Activated CD8-positive, alpha-beta memory T cell treated with anti-CD3 and anti-CD28 coated beads for 48 hours (primary cell): ENCODE results near the gene NEUROD1.
"Not testable (repeated sequence)": the region's sequence is repeated elsewhere in the genome, so short reads cannot be mapped to it uniquely, and the experiment has no call there.

Source experiments
- DNase-seq, 3 experiments: peaks; one replicate each; pipeline ENCODE4 v3.0.0-alpha.2; 2020; ENCODE audit warnings: low read depth in 2 of 3, low spot score in 2 of 3

NEUROD1 gene

GRCh38 chr2:181680055-181680936 is at the start of gene NEUROD1:
TSS of gene NEUROD1 (minus strand) at chr2:181680517. CDS start at chr2:181678860, 1,657 bp downstream.
- DNase-seq: no peak

- DNase-seq: no peak
These were observed 45.2 kb upstream of the NEUROD1 start for GRCh38 chr2:181725476-181725875.

GRCh38 chr2:181724662-181725061 is 44.3 kb upstream of the NEUROD1 start:
- no peak for DNase-seq

GRCh38 chr2:181723731-181724130 is 43.4 kb upstream of the NEUROD1 start:
- no peak for DNase-seq

- DNase-seq: peak; percentile 3 to 44 (median 32)
These were observed 34.8 kb upstream of the NEUROD1 start for GRCh38 chr2:181715033-181715630.

- not testable (repeated sequence) for DNase-seq
These were observed 30.7 kb upstream of the NEUROD1 start for GRCh38 chr2:181711051-181711450.

- not testable (repeated sequence) for DNase-seq
These were observed 22.2 kb upstream of the NEUROD1 start for GRCh38 chr2:181702519-181702918.

GRCh38 chr2:181698223-181698622 is 17.9 kb upstream of the NEUROD1 start:
- DNase-seq: no peak

GRCh38 chr2:181697571-181697970 is 17.3 kb upstream of the NEUROD1 start:
- DNase-seq: no peak

- DNase-seq: no peak
These were observed 16.8 kb upstream of the NEUROD1 start for GRCh38 chr2:181697126-181697525.

- no peak for DNase-seq
These were observed 14.0 kb upstream of the NEUROD1 start for GRCh38 chr2:181694271-181694670.

GRCh38 chr2:181690860-181691259 is 10.5 kb upstream of the NEUROD1 start:
- no peak for DNase-seq

GRCh38 chr2:181686576-181687185 is 6.4 kb upstream of the NEUROD1 start:
- DNase-seq: no peak

GRCh38 chr2:181685150-181685688 is 4.9 kb upstream of the NEUROD1 start:
- DNase-seq: no peak

- no peak for DNase-seq
These were observed 4.3 kb upstream of the NEUROD1 start for GRCh38 chr2:181684454-181685149.

GRCh38 chr2:181683518-181684453 is 3.5 kb upstream of the NEUROD1 start:
- no peak for DNase-seq

- no peak for DNase-seq
These were observed 2.6 kb upstream of the NEUROD1 start for GRCh38 chr2:181682795-181683517.

GRCh38 chr2:181682026-181682789 is 1.9 kb upstream of the NEUROD1 start:
- DNase-seq: no peak
